SU-DHL-6 (cell line): Measurements from ENCODE around the gene RASSF5.

Experiments
- H2AFZ ChIP-seq: fragments of 200-600 bp; sonication (generic); 2 replicates; pipeline ENCODE4 v1.6.1; 2014; ENCODE audit warnings: low read depth, mild to moderate bottlenecking, moderate library complexity, mixed read lengths, antibody characterized with exemption, low read length; ENCODE audit not compliant: severe bottlenecking
- H3F3A ChIP-seq: fragments of 200-600 bp; shearing (Covaris generic); 2 replicates; pipeline ENCODE4 v1.6.0; 2016; ENCODE audit warnings: antibody characterized with exemption, mild to moderate bottlenecking; ENCODE audit not compliant: insufficient read depth
- H3K27ac ChIP-seq: fragments of 200-600 bp; sonication (generic); 2 replicates; pipeline ENCODE4 v1.5.1; 2016; ENCODE audit warnings: low read depth, mild to moderate bottlenecking, low read length, moderate library complexity, mixed read lengths
- H3K27me3 ChIP-seq: fragments of 200-600 bp; sonication (generic), shearing (Covaris generic); 2 replicates; pipeline ENCODE4 v1.6.0; 2014; ENCODE audit warnings: mild to moderate bottlenecking, low read length
- H3K36me3 ChIP-seq: fragments of 200-600 bp; sonication (generic); 2 replicates; pipeline ENCODE4 v1.6.1; 2014; ENCODE audit warnings: mild to moderate bottlenecking, low read length, mixed read lengths
- H3K4me2 ChIP-seq: fragments of 300-600, 200-600 bp; shearing (Covaris generic), sonication (generic); 2 replicates; pipeline ENCODE4 v1.6.0; 2014; ENCODE audit warnings: low read length, low read depth, mild to moderate bottlenecking; ENCODE audit not compliant: poor library complexity, severe bottlenecking
- H3K4me3 ChIP-seq: fragments of 200-600 bp; sonication (generic); 2 replicates; pipeline ENCODE4 v1.5.1; 2014; ENCODE audit warnings: antibody characterized with exemption, low read length, mild to moderate bottlenecking, mixed read lengths; ENCODE audit not compliant: insufficient read depth, poor library complexity, severe bottlenecking
- H3K79me2 ChIP-seq: fragments of 200-600 bp; sonication (generic); 2 replicates; pipeline ENCODE4 v1.6.1; 2014; ENCODE audit warnings: mild to moderate bottlenecking, low read length, moderate library complexity; ENCODE audit not compliant: insufficient read depth
- H3K9ac ChIP-seq: fragments of 200-600 bp; sonication (generic); 2 replicates; pipeline ENCODE4 v1.7.0; 2014; ENCODE audit warnings: mild to moderate bottlenecking, low read length
- H3K9me2 ChIP-seq: fragments of 200-600 bp; sonication (generic); replicated peaks from 2 replicates; pipeline ENCODE4 v1.6.1; 2014; ENCODE audit warnings: low read length; ENCODE audit not compliant: insufficient read depth
- H3K9me3 ChIP-seq: fragments of 200-600 bp; sonication (generic); 2 replicates; pipeline ENCODE4 v1.6.1; 2014; ENCODE audit warnings: low read length, mixed read lengths; ENCODE audit not compliant: insufficient read depth
- H4K20me1 ChIP-seq: fragments of 200-600 bp; sonication (generic); 2 replicates; pipeline ENCODE4 v1.6.1; 2014; ENCODE audit warnings: low read depth, mild to moderate bottlenecking, antibody characterized with exemption, low read length, moderate library complexity, mixed read lengths
- CTCF ChIP-seq: fragments of 200-600 bp; sonication (generic); IDR thresholded peaks from one replicate; pipeline ENCODE4 v1.5.1; 2017; ENCODE audit warnings: antibody characterized with exemption, mild to moderate bottlenecking, low read length, moderate library complexity; ENCODE audit not compliant: insufficient read depth, poor library complexity, severe bottlenecking
- EZH2phosphoT487 ChIP-seq: fragments of 200-600 bp; sonication (generic), shearing (Covaris generic); conservative IDR thresholded peaks from 2 replicates; pipeline ENCODE4 v1.6.1; 2018; ENCODE audit warnings: mild to moderate bottlenecking, antibody characterized with exemption, low read length, moderate library complexity, mixed read lengths

The RASSF5 gene

GRCh38 chr1:206505702-206506355 lies 1.5 kb upstream of the RASSF5 start:
- no peak for TF ChIP-seq EZH2phosphoT487
- peak; percentile 15 for TF ChIP-seq CTCF
- Histone ChIP-seq H3K9ac (no peak overlapping the region), H3F3A (no peaks in the 10 kb centered on the region), H3K4me3 (no peak overlapping the region), H3K9me3 (no peaks in the 10 kb centered on the region), H3K4me2 (no peak overlapping the region), H3K27ac (no peak overlapping the region), H3K36me3 (no peaks in the 10 kb centered on the region), H4K20me1 (no peaks in the 10 kb centered on the region), H2AFZ (no peak overlapping the region), H3K79me2 (no peaks in the 10 kb centered on the region), H3K9me2 (no peaks in the 10 kb centered on the region), H3K27me3 (no peaks in the 10 kb centered on the region)

GRCh38 chr1:206506405-206507283 lies 687 bp upstream of the RASSF5 start:
- H4K20me1 ChIP-seq: no peaks in the 10 kb centered on the region
- H3F3A ChIP-seq: no peaks in the 10 kb centered on the region
- TF ChIP-seq EZH2phosphoT487: no peak
- TF ChIP-seq CTCF: no peak
- no peak overlapping the region for H3K27ac ChIP-seq
- H3K9ac ChIP-seq: no peak overlapping the region
- peak overlapping the region; percentile 40 for H3K4me2 ChIP-seq
- H3K79me2 ChIP-seq: no peaks in the 10 kb centered on the region
- no peak overlapping the region for H2AFZ ChIP-seq
- no peaks in the 10 kb centered on the region for H3K36me3 ChIP-seq
- H3K4me3 ChIP-seq: peak overlapping the region; percentile 15
- H3K9me2 ChIP-seq: no peaks in the 10 kb centered on the region
- H3K27me3 ChIP-seq: no peaks in the 10 kb centered on the region
- H3K9me3 ChIP-seq: no peaks in the 10 kb centered on the region

DNA sequence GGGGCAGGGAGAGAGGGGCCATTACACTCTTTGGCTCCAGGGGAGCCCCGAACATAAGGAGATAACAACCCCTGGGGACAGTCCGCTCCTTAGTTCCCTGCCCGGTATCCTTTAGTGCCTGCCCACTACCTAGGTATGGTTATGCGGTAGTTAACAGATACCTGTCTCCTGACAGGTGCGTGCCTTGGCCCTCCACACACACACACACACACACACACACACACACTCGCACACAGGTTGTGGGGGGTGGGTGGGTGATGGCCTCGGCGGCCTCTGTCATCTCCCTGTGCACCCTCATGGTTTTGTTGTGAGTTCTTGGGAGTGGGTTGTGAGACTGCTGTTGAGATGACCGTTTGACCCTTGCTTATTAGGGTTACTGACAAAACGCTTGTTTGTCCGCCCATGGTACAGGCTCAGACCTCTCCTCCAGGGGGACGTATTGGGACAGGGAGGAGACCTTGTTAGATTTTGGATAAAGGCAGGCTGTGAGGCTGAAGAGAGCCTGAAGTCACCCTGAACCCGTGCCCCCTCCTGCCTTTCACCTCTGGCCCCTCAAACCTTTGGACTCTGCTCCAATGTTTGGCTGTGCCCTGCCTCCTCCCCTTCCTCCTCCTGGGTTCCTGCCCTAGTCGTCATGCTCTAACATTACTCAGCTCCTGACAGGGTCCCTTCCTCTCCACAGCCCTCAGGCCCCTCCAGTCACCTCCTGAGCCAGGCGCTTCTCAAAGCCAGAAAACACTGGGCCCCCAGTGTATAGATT lies 979 bp downstream of the RASSF5 start:
- no peak overlapping the region for H2AFZ ChIP-seq
- no peaks in the 10 kb centered on the region for H3K79me2 ChIP-seq
- no peak overlapping the region for H3K27ac ChIP-seq
- H4K20me1 ChIP-seq: no peaks in the 10 kb centered on the region
- H3K9ac ChIP-seq: no peak overlapping the region
- no peaks in the 10 kb centered on the region for H3K36me3 ChIP-seq
- no peak for TF ChIP-seq CTCF
- no peak for TF ChIP-seq EZH2phosphoT487
- no peaks in the 10 kb centered on the region for H3K9me3 ChIP-seq
- H3K4me2 ChIP-seq: peak overlapping the region; percentile 40
- H3K27me3 ChIP-seq: no peaks in the 10 kb centered on the region; the same call in 1 of the 2 replicates
- H3F3A ChIP-seq: no peaks in the 10 kb centered on the region
- no peaks in the 10 kb centered on the region for H3K9me2 ChIP-seq
- H3K4me3 ChIP-seq: no peak overlapping the region
